Neural crest cell (in vitro differentiated cells): ENCODE measurements around the gene RHOT1. TPM values are rescaled to one million over a fixed set of nuclear protein-coding genes. Genes with fewer than 3 reads are reported as not detected.
"Not testable (repeated sequence)": the region's sequence is repeated elsewhere in the genome, so short reads cannot be mapped to it uniquely, and the experiment has no call there.

Experiments
- DNase-seq: peaks from one replicate; pipeline ENCODE4 v3.0.0; 2021; ENCODE audit warnings: low read depth, mixed read lengths, low spot score
- H3K27ac Mint-ChIP-seq: one replicate; pipeline ENCODE4 v1.8.0; 2021; ENCODE audit warnings: mild to moderate bottlenecking, mixed read lengths; ENCODE audit not compliant: unreplicated experiment
- H3K27me3 Mint-ChIP-seq: 2 replicates; pipeline ENCODE4 v1.8.0; 2021; ENCODE audit warnings: low read depth, mild to moderate bottlenecking, mixed read lengths
- H3K36me3 Mint-ChIP-seq: 2 replicates; pipeline ENCODE4 v1.8.0; 2021; ENCODE audit warnings: low read depth, mild to moderate bottlenecking, mixed read lengths
- H3K4me1 Mint-ChIP-seq: 2 replicates; pipeline ENCODE4 v1.8.0; 2021; ENCODE audit warnings: mixed read lengths
- H3K4me3 Mint-ChIP-seq: one replicate; pipeline ENCODE4 v1.8.0; 2021; ENCODE audit warnings: mild to moderate bottlenecking, mixed read lengths
- H3K9me3 Mint-ChIP-seq: 2 replicates; pipeline ENCODE4 v1.8.0; 2021; ENCODE audit warnings: mixed read lengths
- CTCF ChIP-seq: fragments of 200-600 bp; sonication (generic); conservative IDR thresholded peaks from 2 replicates; pipeline ENCODE4 v1.5.0; 2021; ENCODE audit warnings: antibody characterized with exemption, mild to moderate bottlenecking
- long read RNA-seq: library from polyadenylated mRNA; unstranded; transcript quantifications from one replicate; pipeline ENCODE4 v2.0.0, GENCODE V29; 2020
- total RNA-seq: library from RNA; stranded (reverse); gene quantifications from 2 replicates; pipeline ENCODE4 v1.2.1, GENCODE V29; 2021

The RHOT1 gene
- total RNA-seq = 30.1 and 34.1 TPM in 2 replicates
- long read RNA-seq, transcript RHOT1-204 (20 exons, 2,960 nt) = major isoform, 5 of 19 reads
- long read RNA-seq, partial matches to known transcripts = 5 of 19 reads
- long read RNA-seq, other reads (novel, unspliced or antisense) = 3 of 19 reads

- peak; percentile 76 for TF ChIP-seq CTCF
- Mint-ChIP-seq H3K4me1 (peaks cover 25% of the 10 kb centered on the region), H3K27me3 (no peaks in the 10 kb centered on the region), H3K36me3 (no peaks in the 10 kb centered on the region), H3K4me3 (peak within 1 kb of the TSS; percentile 97), H3K9me3 (no peaks in the 10 kb centered on the region), H3K27ac (peak within 1 kb of the TSS; percentile 82)
- peak; percentile 79 for DNase-seq
Observed at GRCh38 chr17:32142038-32142856, at the start of gene RHOT1. Gene RHOT1 (plus strand): TSS chr17:32142502. CDS start chr17:32142693, 191 bp downstream.

- Mint-ChIP-seq H3K27me3 (no peaks in the 10 kb centered on the region), H3K27ac (no peak overlapping the region), H3K4me1 (peaks cover 13% of the 10 kb centered on the region), H3K36me3 (no peaks in the 10 kb centered on the region), H3K4me3 (no peak overlapping the region), H3K9me3 (no peaks in the 10 kb centered on the region)
- no peak for DNase-seq
- TF ChIP-seq CTCF = no peak
Observed at GRCh38 chr17:32099686-32100085, 42.6 kb upstream of the RHOT1 start.

- DNase-seq, H3K9me3 Mint-ChIP-seq: not testable (repeated sequence)
Observed at GRCh38 chr17:32100323-32100722, 42.0 kb upstream of the RHOT1 start.

GRCh38 chr17:32100971-32101631 is 41.2 kb upstream of the RHOT1 start:
- no peak overlapping the region for H3K4me3 Mint-ChIP-seq
- H3K27me3 Mint-ChIP-seq = no peaks in the 10 kb centered on the region
- no peaks in the 10 kb centered on the region for H3K9me3 Mint-ChIP-seq
- no peak for TF ChIP-seq CTCF
- peaks cover 13% of the 10 kb centered on the region for H3K4me1 Mint-ChIP-seq
- peak overlapping the region; percentile 19 for H3K27ac Mint-ChIP-seq
- no peak for DNase-seq
- no peaks in the 10 kb centered on the region for H3K36me3 Mint-ChIP-seq

More at GRCh38 chr17:32100323-32100722, 42.0 kb upstream of the RHOT1 start:
- H3K4me3 Mint-ChIP-seq, H3K27ac Mint-ChIP-seq, H3K36me3 Mint-ChIP-seq, H3K27me3 Mint-ChIP-seq: not testable (repeated sequence)
- peaks cover 13% of the 10 kb centered on the region for H3K4me1 Mint-ChIP-seq

- no peak for TF ChIP-seq CTCF
- no peak overlapping the region for H3K27ac Mint-ChIP-seq
- H3K9me3 Mint-ChIP-seq = no peaks in the 10 kb centered on the region
- no peaks in the 10 kb centered on the region for H3K27me3 Mint-ChIP-seq
- no peaks in the 10 kb centered on the region for H3K36me3 Mint-ChIP-seq
- no peak overlapping the region for H3K4me3 Mint-ChIP-seq
- no peak for DNase-seq
- H3K4me1 Mint-ChIP-seq = peaks cover 13% of the 10 kb centered on the region
Observed at GRCh38 chr17:32102172-32102571, 40.1 kb upstream of the RHOT1 start.
